ENCODE data around the gene PRKCA.

PRKCA gene

GRCh38 chr17:66414561-66415175 lies 112.3 kb downstream of the PRKCA start:
- DNase-seq (ENCODE audit: low read depth in 2 of 2), result no peak

GRCh38 chr17:66415366-66416206 lies 113.2 kb downstream of the PRKCA start:
- DNase-seq (ENCODE audit: low read depth in 2 of 2), result no peak

- no peak for DNase-seq (ENCODE audit: low read depth in 2 of 2)
Measured at GRCh38 chr17:66416207-66416940, 114.0 kb downstream of the PRKCA start.

GRCh38 chr17:66417300-66417719 lies 114.9 kb downstream of the PRKCA start:
- no peak for DNase-seq (ENCODE audit: low read depth in 2 of 2)

- DNase-seq (ENCODE audit: low read depth in 2 of 2), result no peak
Measured at GRCh38 chr17:66420961-66421371, 118.6 kb downstream of the PRKCA start.

- DNase-seq (ENCODE audit: low read depth in 2 of 2), result no peak
Measured at GRCh38 chr17:66422186-66422585, 119.8 kb downstream of the PRKCA start.

GRCh38 chr17:66423056-66423955 lies 120.9 kb downstream of the PRKCA start:
- no peak for DNase-seq (ENCODE audit: low read depth in 2 of 2)

- no peak for DNase-seq (ENCODE audit: low read depth in 2 of 2)
Measured at GRCh38 chr17:66425756-66426396, 123.5 kb downstream of the PRKCA start.

GRCh38 chr17:66426397-66427033 lies 124.1 kb downstream of the PRKCA start:
- peak; percentile 1 to 18 for DNase-seq (ENCODE audit: low read depth in 2 of 2)

GRCh38 chr17:66427134-66427533 lies 124.7 kb downstream of the PRKCA start:
- DNase-seq (ENCODE audit: low read depth in 2 of 2), result no peak

GRCh38 chr17:66429680-66430079 lies 127.3 kb downstream of the PRKCA start:
- DNase-seq (ENCODE audit: low read depth in 2 of 2), result no peak

GRCh38 chr17:66430846-66431795 lies 128.7 kb downstream of the PRKCA start:
- DNase-seq (ENCODE audit: low read depth in 2 of 2), result no peak

- DNase-seq (ENCODE audit: low read depth in 2 of 2), result no peak
Measured at GRCh38 chr17:66431910-66432309, 129.5 kb downstream of the PRKCA start.

- DNase-seq (ENCODE audit: low read depth in 2 of 2), result no peak
Measured at GRCh38 chr17:66432411-66432957, 130.1 kb downstream of the PRKCA start.

- no peak for DNase-seq (ENCODE audit: low read depth in 2 of 2)
Measured at GRCh38 chr17:66432996-66433551, 130.7 kb downstream of the PRKCA start.

GRCh38 chr17:66435182-66435581 lies 132.8 kb downstream of the PRKCA start:
- no peak for DNase-seq (ENCODE audit: low read depth in 2 of 2)

- no peak for DNase-seq (ENCODE audit: low read depth in 2 of 2)
Measured at GRCh38 chr17:66436631-66437030, 134.2 kb downstream of the PRKCA start.

GRCh38 chr17:66437476-66438026 lies 135.1 kb downstream of the PRKCA start:
- DNase-seq (ENCODE audit: low read depth in 2 of 2), result no peak
